Lung (tissue), 12 donors: ENCODE results near the gene ZNF335. TPM values are rescaled to one million over a fixed set of nuclear protein-coding genes. Genes with fewer than 3 reads are reported as not detected.

Source experiments
- ATAC-seq: fragments of 200-7000 bp; cut with Tn5 transposase; one replicate; pipeline ENCODE4 v1.9.1; 2020; ENCODE audit warnings: moderate number of reproducible peaks; ENCODE audit not compliant: insufficient read depth, low FRiP score
- DNase-seq, 3 donors: peaks; one replicate each; pipeline ENCODE4 v3.0.0-alpha.2; 2013 to 2017
- H3K27ac ChIP-seq, 2 donors: one replicate each; pipeline ENCODE4 v1.5.1; 2013; ENCODE audit warnings: mild to moderate bottlenecking in 2 of 2, moderate library complexity in 2 of 2, control low read depth in 1 of 2, inconsistent platforms in 1 of 2, low read depth in 1 of 2, low read length in 1 of 2
- H3K27me3 ChIP-seq, 3 donors: one replicate each; pipeline ENCODE4 v1.5.1; 2013; ENCODE audit warnings: low read length in 2 of 3; ENCODE audit not compliant: control insufficient read depth in 3 of 3, insufficient read depth in 3 of 3
- H3K36me3 ChIP-seq, 4 donors: one replicate each; pipeline ENCODE4 v1.5.1; 2013; ENCODE audit warnings: low read length in 4 of 4, mild to moderate bottlenecking in 1 of 4, moderate library complexity in 1 of 4; ENCODE audit not compliant: control insufficient read depth in 4 of 4, insufficient read depth in 4 of 4
- H3K4me1 ChIP-seq, 5 donors: one replicate each; pipeline ENCODE4 v1.5.1; 2013; ENCODE audit warnings: low read length in 5 of 5, mild to moderate bottlenecking in 2 of 5, moderate library complexity in 1 of 5; ENCODE audit not compliant: control insufficient read depth in 5 of 5, insufficient read depth in 5 of 5
- H3K4me3 ChIP-seq: one replicate; pipeline ENCODE4 v1.5.1; 2013; ENCODE audit warnings: mild to moderate bottlenecking, control low read depth, moderate library complexity
- H3K9ac ChIP-seq, 2 donors: one replicate each; pipeline ENCODE4 v1.5.1; 2013; ENCODE audit warnings: low read length in 2 of 2, control low read depth in 1 of 2; ENCODE audit not compliant: insufficient read depth in 1 of 2
- H3K9me3 ChIP-seq, 4 donors: one replicate each; pipeline ENCODE4 v1.5.1; 2013; ENCODE audit warnings: low read length in 3 of 4, mild to moderate bottlenecking in 1 of 4, moderate library complexity in 1 of 4; ENCODE audit not compliant: control insufficient read depth in 4 of 4, insufficient read depth in 3 of 4
- WGBS, 2 donors: extraction: QIAGEN DNeasy Blood & Tissue Kit; methylation state at CpG; one replicate each; pipeline ENCODE4 v1.1.7; 2013; 5-methylcytosine and 5-hydroxymethylcytosine counted together
- polyA plus RNA-seq, 2 donors: library from polyadenylated mRNA; stranded (reverse); fragments of 200-250 nt; gene quantifications; one replicate each; pipeline ENCODE4 v1.2.1, GENCODE V29; 2013
- total RNA-seq, 2 donors: library from RNA; depleted of rRNA in 1 of 2; stranded (reverse); fragments of >200 nt in 1 of 2; gene quantifications; one replicate each; pipeline ENCODE4 v1.2.1, GENCODE V29; 2014 to 2021
- TF ChIP-seq, protein P1 (sequence below): IDR thresholded peaks from 2 replicates; pipeline ENCODE4 v1.5.1; 2012; ENCODE audit warnings: mild to moderate bottlenecking; ENCODE audit errors: control extremely low read depth, extremely low read depth
- donor health status: control.
- donor health status: control.
- donor health status: Bipolar disorder and iron deficiency.
- donor health status: healthy.
- donor health status: DM: yes; HTN: yes; CAD: no.

The ZNF335 gene
- total and polyA plus RNA-seq, 4 donors = 12.8 to 23.6 (median 16.0) TPM

DNA sequence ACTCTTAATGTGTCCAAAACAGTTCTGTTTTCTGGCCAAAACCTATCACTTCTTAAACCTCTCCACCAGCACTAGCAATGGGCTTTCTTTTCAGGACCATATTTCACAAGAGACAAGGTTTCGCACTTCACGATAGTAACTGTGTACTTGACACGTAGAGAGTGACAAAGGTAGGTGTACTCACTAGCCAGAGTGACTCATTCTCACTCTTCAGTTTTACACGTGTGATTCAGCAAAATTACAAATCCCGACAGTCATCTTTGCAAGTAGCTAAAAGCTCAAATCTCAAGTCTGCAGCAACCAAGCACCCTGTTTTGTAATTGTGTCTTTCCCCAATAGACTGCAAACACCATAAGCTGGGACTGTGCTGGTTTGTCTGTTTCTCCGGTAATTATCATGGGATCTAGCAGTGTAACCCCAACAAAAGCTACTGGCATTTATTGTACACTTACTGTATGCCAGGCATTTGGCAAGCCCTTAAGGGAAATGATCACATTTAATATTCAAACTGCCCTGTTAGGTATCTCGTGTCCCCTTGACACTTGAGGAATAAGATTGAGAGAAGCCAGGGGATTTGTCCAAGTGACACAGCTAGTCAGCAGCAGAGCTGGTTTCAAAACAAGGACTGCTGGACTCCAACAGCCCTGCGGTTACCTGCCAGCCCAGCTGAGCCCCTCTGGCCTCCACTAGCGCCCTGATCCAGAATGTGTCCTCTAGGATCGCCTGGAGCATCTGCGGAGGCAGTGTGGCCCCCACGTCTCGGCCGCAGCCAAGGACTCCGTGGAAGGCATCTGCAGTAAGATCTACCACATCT is 27.6 kb downstream of the ZNF335 start:
- ATAC-seq (no peak), DNase-seq (no peak)
- Histone ChIP-seq H3K27ac (no peak overlapping the region), H3K4me3 (no peak overlapping the region), H3K4me1 (peaks cover 0 to 2% (median 0%) of the 10 kb centered on the region in 5 donors), H3K27me3 (no peaks in the 10 kb centered on the region), H3K9me3 (no peaks in the 10 kb centered on the region), H3K9ac (no peak overlapping the region), H3K36me3 (peaks cover 30 to 80% (median 67%) of the 10 kb centered on the region in 4 donors)
- WGBS, 2 donors = 84 to 87% methylated on average over 15 of the region's 15 CpGs
- TF ChIP-seq, protein P1, sequence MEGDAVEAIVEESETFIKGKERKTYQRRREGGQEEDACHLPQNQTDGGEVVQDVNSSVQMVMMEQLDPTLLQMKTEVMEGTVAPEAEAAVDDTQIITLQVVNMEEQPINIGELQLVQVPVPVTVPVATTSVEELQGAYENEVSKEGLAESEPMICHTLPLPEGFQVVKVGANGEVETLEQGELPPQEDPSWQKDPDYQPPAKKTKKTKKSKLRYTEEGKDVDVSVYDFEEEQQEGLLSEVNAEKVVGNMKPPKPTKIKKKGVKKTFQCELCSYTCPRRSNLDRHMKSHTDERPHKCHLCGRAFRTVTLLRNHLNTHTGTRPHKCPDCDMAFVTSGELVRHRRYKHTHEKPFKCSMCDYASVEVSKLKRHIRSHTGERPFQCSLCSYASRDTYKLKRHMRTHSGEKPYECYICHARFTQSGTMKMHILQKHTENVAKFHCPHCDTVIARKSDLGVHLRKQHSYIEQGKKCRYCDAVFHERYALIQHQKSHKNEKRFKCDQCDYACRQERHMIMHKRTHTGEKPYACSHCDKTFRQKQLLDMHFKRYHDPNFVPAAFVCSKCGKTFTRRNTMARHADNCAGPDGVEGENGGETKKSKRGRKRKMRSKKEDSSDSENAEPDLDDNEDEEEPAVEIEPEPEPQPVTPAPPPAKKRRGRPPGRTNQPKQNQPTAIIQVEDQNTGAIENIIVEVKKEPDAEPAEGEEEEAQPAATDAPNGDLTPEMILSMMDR = no peak

- peaks cover 0 to 2% (median 0%) of the 10 kb centered on the region in 5 donors for H3K4me1 ChIP-seq
- WGBS, 2 donors = 91 to 96% methylated on average over 6 of the region's 6 CpGs
- no peak overlapping the region for H3K27ac ChIP-seq
- no peaks in the 10 kb centered on the region for H3K9me3 ChIP-seq
- peaks cover 30 to 80% (median 70%) of the 10 kb centered on the region in 4 donors for H3K36me3 ChIP-seq
- H3K9ac ChIP-seq = no peak overlapping the region
- DNase-seq (no peak), ATAC-seq (no peak)
- TF ChIP-seq, protein P1 = no peak
- no peaks in the 10 kb centered on the region for H3K27me3 ChIP-seq
- H3K4me3 ChIP-seq = no peak overlapping the region
These were observed 28.4 kb downstream of the ZNF335 start for GRCh38 chr20:45943613-45944012.

GRCh38 chr20:45940469-45940868 is 31.5 kb downstream of the ZNF335 start:
- Histone ChIP-seq H3K4me1 (peaks cover 0 to 3% (median 0%) of the 10 kb centered on the region in 5 donors), H3K27me3 (no peaks in the 10 kb centered on the region), H3K27ac (no peak overlapping the region), H3K9me3 (no peaks in the 10 kb centered on the region), H3K9ac (no peak overlapping the region), H3K4me3 (no peak overlapping the region), H3K36me3 (peaks cover 30 to 65% (median 62%) of the 10 kb centered on the region in 4 donors)
- WGBS, 2 donors = 95 to 96% methylated on average over 13 of the region's 13 CpGs
- TF ChIP-seq, protein P1 = no peak
- DNase-seq (no peak), ATAC-seq (no peak)
